Suprapubic skin (tissue), 4 donors: ENCODE measurements around the gene PNP.
"Not testable (repeated sequence)": the region's sequence is repeated elsewhere in the genome, so short reads cannot be mapped to it uniquely, and the experiment has no call there.

Source experiments
- CTCF ChIP-seq, 2 donors: fragments of 200-600 bp in 1 of 2; fragments of 450-650 bp in 1 of 2; sonication (generic) in 1 of 2; IDR thresholded peaks; one replicate each; pipeline ENCODE4 v1.5.1; 2016 to 2019; ENCODE audit warnings: antibody characterized with exemption in 2 of 2, mild to moderate bottlenecking in 1 of 2, moderate library complexity in 1 of 2
- POLR2A ChIP-seq, 2 donors: fragments of 450-650 bp; IDR thresholded peaks; one replicate each; pipeline ENCODE4 v1.6.1; 2017; ENCODE audit warnings: antibody characterized with exemption in 2 of 2, mild to moderate bottlenecking in 2 of 2, moderate library complexity in 2 of 2
- POLR2AphosphoS5 ChIP-seq, 3 donors: sonication (generic); formaldehyde crosslinking; IDR thresholded peaks; one replicate each; pipeline ENCODE4 v1.6.1; 2017; ENCODE audit warnings: antibody characterized with exemption in 3 of 3

- not testable (repeated sequence) for TF ChIP-seq CTCF, POLR2A, POLR2AphosphoS5 (IDR thresholded peaks at IDR 0.05)
These were observed 38.3 kb downstream of the PNP start for GRCh38 chr14:20507537-20507936.
